Heart left ventricle (tissue), 16 donors: Measurements from ENCODE around the gene SNAP91. TPM values are rescaled to one million over a fixed set of nuclear protein-coding genes. Genes with fewer than 3 reads are reported as not detected.

Experiments used
- ATAC-seq, 4 donors: fragments of 200-7000 bp; cut with Tn5 transposase; one replicate each; pipeline ENCODE4 v1.9.1; 2020 to 2022; ENCODE audit warnings: moderate library complexity in 4 of 4, mild to moderate bottlenecking in 3 of 4, moderate number of reproducible peaks in 1 of 4
- DNase-seq, 5 donors: peaks; one replicate each; pipeline ENCODE4 v3.0.0-alpha.2; 2020
- H3K27ac ChIP-seq, 12 donors: fragments of 200-600 bp; sonication (generic) in 4 of 12; one replicate each; pipeline versions ENCODE4 v1.5.0 to v1.8.0; 2016 to 2022; ENCODE audit warnings: mild to moderate bottlenecking in 2 of 12
- H3K27me3 ChIP-seq, 9 donors: fragments of 200-600 bp; sonication (generic) in 2 of 9; one replicate each; pipeline versions ENCODE4 v1.5.1 to v1.8.0; 2016 to 2022; ENCODE audit warnings: mild to moderate bottlenecking in 3 of 9
- H3K36me3 ChIP-seq, 9 donors: fragments of 200-600 bp; sonication (generic) in 2 of 9; one replicate each; pipeline versions ENCODE4 v1.5.0 to v1.8.0; 2018 to 2022; ENCODE audit warnings: mild to moderate bottlenecking in 2 of 9
- H3K4me1 ChIP-seq, 12 donors: fragments of 200-600 bp; sonication (generic) in 4 of 12; one replicate each; pipeline versions ENCODE4 v1.5.0 to v1.8.0; 2016 to 2022; ENCODE audit warnings: mild to moderate bottlenecking in 3 of 12
- H3K4me3 ChIP-seq, 12 donors: fragments of 200-600 bp; sonication (generic) in 4 of 12; one replicate each; pipeline versions ENCODE4 v1.5.0 to v1.8.0; 2017 to 2022; ENCODE audit warnings: mild to moderate bottlenecking in 9 of 12, moderate library complexity in 4 of 12
- H3K9me3 ChIP-seq, 12 donors: fragments of 200-600 bp; sonication (generic) in 4 of 12; one replicate each; pipeline versions ENCODE4 v1.5.0 to v1.8.0; 2016 to 2022; ENCODE audit warnings: mild to moderate bottlenecking in 1 of 12
- POLR2A ChIP-seq, 2 donors: fragments of 450-650 bp; IDR thresholded peaks; one replicate each; pipeline ENCODE4 v1.6.1; 2017; ENCODE audit warnings: antibody characterized with exemption in 2 of 2, mild to moderate bottlenecking in 2 of 2, moderate library complexity in 2 of 2
- WGBS, 4 donors: extraction: QIAGEN DNeasy Blood & Tissue Kit in 2 of 4; methylation state at CpG; one replicate each; pipeline versions ENCODE4 v1.1.5 to v1.1.7; 2013 to 2018; 5-methylcytosine and 5-hydroxymethylcytosine counted together
- intact Hi-C, 10 donors: fragments of 100-400 bp; cut with DNase I; formaldehyde crosslinking; loops; one replicate each; pipeline versions ENCODE4 v1.11.1 to v1.14.2; 2022
- polyA plus RNA-seq, 2 donors: library from polyadenylated mRNA; stranded (reverse); fragments of 200-250 nt; gene quantifications; one replicate each; pipeline ENCODE4 v1.2.3, GENCODE V29; 2013
- total RNA-seq, 9 donors: library from RNA; depleted of rRNA in 2 of 9; stranded (reverse); fragments of >200 nt in 2 of 9; fragmentation: NEBNext Ultra II Directional in 3 of 9; extraction: Animal tissue kit (Norgen Biotek cat#: 25700) in 3 of 9; gene quantifications; one replicate each; pipeline versions ENCODE4 v1.1.0 to v1.2.4, GENCODE V29; 2016 to 2023
- TF ChIP-seq, protein P1 (sequence below), 12 donors: fragments of 200-600 bp; sonication (generic) in 4 of 12; IDR thresholded peaks; one replicate each; pipeline versions ENCODE4 v1.5.0 to v1.8.0; 2018 to 2022; ENCODE audit warnings: antibody characterized with exemption in 12 of 12, mild to moderate bottlenecking in 5 of 12
- donor health status: ischemic (EF 13 %, LVEDD 7.1; RV severe dilation, severe dysfunction).
- donor health status: healthy with polysubstance abuse.
- donor health status: DM: no; HTN: yes; CAD: no.
- donor health status: DM: no; HTN: no; CAD: no.
- donor health status: ischemic (EF 25% LVEDD 6.9; RV normal size, moderate dysfunction).
- donor health status: ischemic (EF 25% LVEDD 5.7; RV mildly dilated, moderate dysfunction).
- donor health status: healthy.
- donor health status: DM: yes; HTN: yes; CAD: no.
- donor health status: ischemic (EF 35%, LVEDD 5.7; RV mildly dilated, moderate dysfunction).
- donor health status: nonischemic (EF 11% LVEDD 7.7; RV severe dilation, severe dysfunction).
- donor health status: DM: yes; HTN: yes; CAD: no.
- donor health status: PGD.
- donor health status: ischemic (EF 29% LVEDD 5.4; RV normal size, mild dysfunction).
- donor health status: nonischemic (EF 23%, LVEDD 6.1; RV moderate dilation, normal function).

SNAP91 gene
- total and polyA plus RNA-seq, 11 donors: 0.19 to 3.9 (median 1.8) TPM

DNA sequence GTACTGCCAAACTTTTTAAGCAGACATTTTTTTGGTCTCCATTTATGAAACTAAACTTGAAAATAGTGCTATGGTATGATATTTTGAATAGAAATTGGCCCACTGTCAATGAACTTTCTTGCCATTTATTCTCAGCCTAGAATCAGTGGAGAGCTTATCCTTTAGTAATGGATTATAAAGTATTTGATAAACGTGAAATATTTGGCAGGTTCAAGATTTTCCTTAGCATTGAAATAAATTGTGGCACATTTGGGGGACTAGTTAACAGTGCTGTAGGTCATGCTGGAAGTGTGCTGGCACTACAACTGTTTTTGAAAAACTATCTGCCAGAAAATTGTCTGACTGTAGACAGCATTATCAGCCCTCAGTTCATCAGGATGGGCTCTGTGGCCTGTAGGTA, 194.4 kb downstream of the SNAP91 start:
- ATAC-seq: no peak
- intact Hi-C loops: loop anchor here in 9 of 10 donors (1.0 to 10.0 kb wide), 9 partner anchors 82 to 450 kb away; partner anchors contain the start of genes DOP1A (in 5 of the 9), UBE3D (in 5 of the 9) and ME1 (in 1 of the 9)
- H3K36me3 ChIP-seq: no peaks in the 10 kb centered on the region

DNA sequence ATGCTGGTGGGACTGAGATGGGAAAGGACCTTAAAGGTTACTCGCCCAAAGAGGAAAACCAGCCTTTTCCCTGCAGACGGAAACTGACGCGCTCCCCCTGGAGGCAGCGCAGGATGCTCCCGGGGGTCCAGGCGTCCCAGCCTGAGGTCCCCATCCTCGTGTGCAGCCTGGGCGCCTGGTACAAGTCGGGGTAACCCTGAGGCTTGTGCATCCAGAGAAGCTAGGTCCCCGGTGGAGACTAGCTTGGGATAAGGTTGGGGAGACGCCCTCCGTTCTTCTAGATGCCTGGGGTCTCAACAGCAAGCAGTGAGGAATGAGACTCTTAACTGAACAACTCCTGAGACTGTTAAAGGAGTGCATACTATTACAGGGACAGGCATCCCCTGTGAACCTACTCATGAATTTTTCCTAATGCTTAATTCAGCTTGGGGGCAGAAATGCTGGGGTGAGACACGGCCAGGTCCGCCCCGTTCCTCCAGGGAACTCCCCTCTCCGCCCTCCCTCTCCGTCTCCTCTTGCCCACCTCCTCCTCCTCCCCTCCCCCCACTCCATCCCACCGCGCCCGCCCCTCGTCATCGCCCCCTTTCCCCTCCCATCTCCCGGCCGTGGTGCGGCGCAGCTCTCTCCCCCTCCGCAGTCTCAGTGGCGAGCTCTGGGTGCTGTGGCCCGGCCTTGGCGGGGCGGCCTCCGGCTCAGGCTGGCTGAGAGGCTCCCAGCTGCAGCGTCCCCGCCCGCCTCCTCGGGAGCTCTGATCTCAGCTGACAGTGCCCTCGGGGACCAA, 196.8 kb downstream of the SNAP91 start, which contains the start of gene PRSS35:
Gene PRSS35 (plus strand): TSS at position 634 of the 781 bp plus-strand sequence. CDS start 10,908 bp downstream, outside the sequence.
- intact Hi-C loops: loop anchor here in 9 of 10 donors (1.0 to 10.0 kb wide), 10 partner anchors 43 to 447 kb away; partner anchors contain the start of genes DOP1A (in 5 of the 9), UBE3D (in 5 of the 9) and ME1 (in 1 of the 9)
- H3K27ac ChIP-seq: no peak within 1 kb of the TSS
- TF ChIP-seq, protein P1, sequence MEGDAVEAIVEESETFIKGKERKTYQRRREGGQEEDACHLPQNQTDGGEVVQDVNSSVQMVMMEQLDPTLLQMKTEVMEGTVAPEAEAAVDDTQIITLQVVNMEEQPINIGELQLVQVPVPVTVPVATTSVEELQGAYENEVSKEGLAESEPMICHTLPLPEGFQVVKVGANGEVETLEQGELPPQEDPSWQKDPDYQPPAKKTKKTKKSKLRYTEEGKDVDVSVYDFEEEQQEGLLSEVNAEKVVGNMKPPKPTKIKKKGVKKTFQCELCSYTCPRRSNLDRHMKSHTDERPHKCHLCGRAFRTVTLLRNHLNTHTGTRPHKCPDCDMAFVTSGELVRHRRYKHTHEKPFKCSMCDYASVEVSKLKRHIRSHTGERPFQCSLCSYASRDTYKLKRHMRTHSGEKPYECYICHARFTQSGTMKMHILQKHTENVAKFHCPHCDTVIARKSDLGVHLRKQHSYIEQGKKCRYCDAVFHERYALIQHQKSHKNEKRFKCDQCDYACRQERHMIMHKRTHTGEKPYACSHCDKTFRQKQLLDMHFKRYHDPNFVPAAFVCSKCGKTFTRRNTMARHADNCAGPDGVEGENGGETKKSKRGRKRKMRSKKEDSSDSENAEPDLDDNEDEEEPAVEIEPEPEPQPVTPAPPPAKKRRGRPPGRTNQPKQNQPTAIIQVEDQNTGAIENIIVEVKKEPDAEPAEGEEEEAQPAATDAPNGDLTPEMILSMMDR (IDR thresholded peaks at IDR 0.05): peak; percentile 39 to 69 (median 56)
- TF ChIP-seq POLR2A (IDR thresholded peaks at IDR 0.05): no peak
- WGBS, 4 donors: 1 to 3% (median 2%) methylated on average over 32 to 38 of the region's 38 CpGs
- H3K27me3 ChIP-seq: peaks cover 0 to 26% (median 0%) of the 10 kb centered on the region in 9 donors
- no peaks in the 10 kb centered on the region for H3K36me3 ChIP-seq
- peak within 1 kb of the TSS; percentile 4 to 53 (median 47) for H3K4me3 ChIP-seq
- peak; percentile 75 to 93 (median 90) for ATAC-seq
- DNase-seq: peak; percentile 33 to 77 (median 47)
- no peaks in the 10 kb centered on the region for H3K9me3 ChIP-seq
- H3K4me1 ChIP-seq: peaks cover 0 to 13% (median 5%) of the 10 kb centered on the region in 12 donors

More for the DNA sequence above, 194.4 kb downstream of the SNAP91 start:
- Histone ChIP-seq H3K9me3 (no peaks in the 10 kb centered on the region), H3K27ac (no peak overlapping the region), H3K4me1 (peaks cover 0 to 13% (median 5%) of the 10 kb centered on the region in 12 donors), H3K27me3 (peaks cover 0 to 26% (median 0%) of the 10 kb centered on the region in 9 donors), H3K4me3 (no peak overlapping the region)
- no peak for DNase-seq
- 58 to 67% (median 67%) methylated on average over 1 of the region's 1 CpG for WGBS, 4 donors
- TF ChIP-seq, protein P1 (IDR thresholded peaks at IDR 0.05): no peak
- no peak for TF ChIP-seq POLR2A (IDR thresholded peaks at IDR 0.05)

DNA sequence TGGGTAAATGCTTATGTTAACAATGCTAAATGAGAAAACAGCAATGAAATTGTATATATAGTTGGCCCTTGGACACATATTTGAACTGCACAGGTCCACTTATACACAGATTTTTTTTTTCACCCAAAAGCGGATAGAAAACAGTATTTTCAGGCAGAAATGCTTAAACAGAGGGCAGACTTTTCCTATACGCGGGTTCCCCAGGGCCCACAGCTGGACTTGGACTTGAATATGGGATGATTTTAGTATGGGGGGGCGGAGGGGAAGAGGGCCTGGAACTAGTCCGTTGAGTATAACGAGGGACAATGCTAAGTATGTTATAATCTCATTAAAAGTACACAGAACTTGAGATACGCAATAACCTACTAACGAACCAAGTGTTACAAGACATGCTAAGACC, 197.6 kb downstream of the SNAP91 start:
- Histone ChIP-seq H3K4me1 (peaks cover 0 to 13% (median 5%) of the 10 kb centered on the region in 12 donors), H3K4me3 (no peak overlapping the region), H3K27me3 (peaks cover 0 to 26% (median 0%) of the 10 kb centered on the region in 9 donors), H3K9me3 (no peaks in the 10 kb centered on the region), H3K27ac (no peak overlapping the region), H3K36me3 (no peaks in the 10 kb centered on the region)
- ATAC-seq (no peak), DNase-seq (no peak)
- intact Hi-C loops: loop anchor here in 8 of 10 donors (2.0 to 10.0 kb wide), 6 partner anchors 42 to 446 kb away; partner anchors contain the start of genes DOP1A (in 5 of the 8), UBE3D (in 5 of the 8) and ME1 (in 1 of the 8)
- WGBS, 4 donors: 79 to 88% (median 83%) methylated on average over 8 of the region's 8 CpGs
- no peak for TF ChIP-seq POLR2A (IDR thresholded peaks at IDR 0.05)
- TF ChIP-seq, protein P1 (IDR thresholded peaks at IDR 0.05): no peak

- no peak for ATAC-seq
- no peak for TF ChIP-seq POLR2A (IDR thresholded peaks at IDR 0.05)
- TF ChIP-seq, protein P1 (IDR thresholded peaks at IDR 0.05): no peak
- WGBS, 4 donors: 84 to 90% (median 88%) methylated on average over 3 of the region's 3 CpGs
- DNase-seq: no peak
- Histone ChIP-seq H3K27me3 (peaks cover 0 to 26% (median 0%) of the 10 kb centered on the region in 9 donors), H3K27ac (no peak overlapping the region), H3K9me3 (no peaks in the 10 kb centered on the region), H3K4me3 (no peak overlapping the region), H3K36me3 (no peaks in the 10 kb centered on the region), H3K4me1 (peaks cover 0 to 13% (median 5%) of the 10 kb centered on the region in 12 donors)
- intact Hi-C loops: loop anchor here in 8 of 10 donors (2.0 to 10.0 kb wide), 6 partner anchors 42 to 446 kb away; partner anchors contain the start of genes DOP1A (in 5 of the 8), UBE3D (in 5 of the 8) and ME1 (in 1 of the 8)
These were observed 198.1 kb downstream of the SNAP91 start for GRCh38 chr6:83510791-83511190.
